ENCODE measurements around the gene PGRMC2. TPM values are rescaled to one million over a fixed set of nuclear protein-coding genes. Genes with fewer than 3 reads are reported as not detected.

The PGRMC2 gene, protein sequence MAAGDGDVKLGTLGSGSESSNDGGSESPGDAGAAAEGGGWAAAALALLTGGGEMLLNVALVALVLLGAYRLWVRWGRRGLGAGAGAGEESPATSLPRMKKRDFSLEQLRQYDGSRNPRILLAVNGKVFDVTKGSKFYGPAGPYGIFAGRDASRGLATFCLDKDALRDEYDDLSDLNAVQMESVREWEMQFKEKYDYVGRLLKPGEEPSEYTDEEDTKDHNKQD
- total RNA-seq, result 30.7 and 30.9 TPM in 2 replicates
- total RNA-seq (2013), result 11.6 TPM
- polyA plus RNA-seq, result 4.7 and 7.8 TPM in 2 replicates
- 3.9 and 5.6 TPM in 2 replicates for polyA minus RNA-seq

DNA sequence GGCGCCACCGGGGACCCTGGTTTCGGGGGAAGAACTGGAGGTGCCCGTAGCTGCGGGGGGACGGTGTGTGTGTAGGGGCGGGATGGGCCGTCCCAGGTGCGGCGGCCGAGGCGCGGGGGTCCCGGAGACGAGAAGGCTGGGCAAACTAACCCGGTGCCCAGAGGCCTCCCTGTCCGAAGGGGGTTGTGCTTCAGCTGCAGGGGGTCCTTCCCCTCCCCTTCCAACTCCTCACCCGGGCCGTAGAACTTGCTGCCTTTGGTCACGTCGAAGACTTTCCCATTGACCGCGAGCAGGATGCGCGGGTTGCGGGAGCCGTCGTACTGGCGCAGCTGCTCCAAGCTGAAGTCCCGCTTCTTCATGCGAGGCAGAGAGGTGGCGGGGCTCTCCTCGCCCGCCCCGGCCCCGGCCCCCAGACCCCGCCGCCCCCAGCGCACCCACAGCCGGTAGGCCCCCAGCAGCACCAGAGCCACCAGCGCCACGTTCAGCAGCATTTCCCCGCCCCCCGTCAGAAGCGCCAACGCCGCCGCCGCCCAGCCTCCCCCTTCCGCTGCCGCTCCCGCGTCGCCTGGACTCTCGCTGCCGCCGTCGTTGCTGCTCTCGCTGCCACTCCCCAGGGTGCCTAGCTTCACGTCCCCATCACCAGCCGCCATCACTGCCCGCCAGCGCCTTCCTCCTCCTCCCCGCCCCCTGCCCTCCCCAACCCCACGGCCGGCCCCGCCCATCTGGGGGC, at the start of gene PGRMC2:
Gene PGRMC2 (minus strand): TSS at position 673 of the 730 bp plus-strand sequence. CDS start 23 bp downstream, at position 650.
- ChIA-PET POLR2A (interaction anchor here (0.6 to 2.1 kb wide), 2 partner anchors 227 to 523 kb away, joined by 9 to 14 read pairs; partner anchors contain the start of gene LARP1B), CTCF (interaction anchor here (0.7 kb wide), 1 partner anchor 261 kb away, joined by 3 read pairs; no protein-coding TSS in a partner anchor)
- Histone ChIP-seq H2AFZ (ENCODE audit: insufficient read depth, low read depth, low read length, poor library complexity, severe bottlenecking) (peak within 1 kb of the TSS; percentile 95), H3K4me3 (ENCODE audit: control extremely low read depth in 1 of 5, extremely low read depth in 1 of 5, insufficient read depth in 1 of 5, low read depth in 2 of 5, low read length in 4 of 5) (peak within 1 kb of the TSS; percentile 55 to 90 (median 88)), H3K79me2 (ENCODE audit: control insufficient read depth, insufficient read depth, low read length) (peaks cover 37% of the 10 kb centered on the region), H3K27ac (ENCODE audit: low read length in 2 of 2) (peak within 1 kb of the TSS; percentile 88 to 92), H3K36me3 (replicated peaks in 1 of 2; ENCODE audit: control extremely low read depth in 1 of 2, control insufficient read depth in 1 of 2, extremely low read depth in 1 of 2, insufficient read depth in 2 of 2, low read length in 1 of 2) (no peaks in the 10 kb centered on the region), H3K9ac (ENCODE audit: low read length) (peak within 1 kb of the TSS; percentile 84), H4K20me1 (ENCODE audit: control insufficient read depth, insufficient read depth, low read length, poor library complexity, severe bottlenecking) (peaks cover 9% of the 10 kb centered on the region), H3K9me3 (ENCODE audit: control extremely low read depth in 1 of 3, control insufficient read depth in 2 of 3, insufficient read depth in 1 of 3, low read length in 2 of 3) (no peaks in the 10 kb centered on the region), H3K27me3 (replicated peaks in 1 of 4; ENCODE audit: control extremely low read depth in 1 of 4, control insufficient read depth in 3 of 4, insufficient read depth in 4 of 4, low read length in 3 of 4) (no peaks in the 10 kb centered on the region), H3K4me2 (replicated peaks; ENCODE audit: low read depth, low read length, poor library complexity, severe bottlenecking) (peak within 1 kb of the TSS; percentile 85), H3K4me1 (ENCODE audit: control insufficient read depth in 2 of 2, insufficient read depth in 2 of 2, low read length in 2 of 2) (peaks cover 23 to 27% of the 10 kb centered on the region in 2 donors)
- Mint-ChIP-seq H3K27me3 (no peaks in the 10 kb centered on the region), H3K4me1 (peaks cover 32% of the 10 kb centered on the region), H3K27ac (peak within 1 kb of the TSS; percentile 90), H3K9me3 (ENCODE audit: insufficient read depth) (no peaks in the 10 kb centered on the region), H3K4me3 (peak within 1 kb of the TSS; percentile 87)
- under 1% methylated on average over 39 of the region's 67 CpGs for WGBS (ENCODE audit: insufficient coverage)
- DNase-seq (no peak), ATAC-seq (ENCODE audit: low read depth) (no peak)
- intact Hi-C loops (cut with micrococcal nuclease), result loop anchor here (2.0 kb wide), 1 partner anchor 97 kb away; no protein-coding TSS in a partner anchor
- no peak for TF ChIP-seq EZH2 (IDR thresholded peaks at IDR 0.05; ENCODE audit: borderline replicate concordance, insufficient read depth, low read depth, low read length, poor library complexity, severe bottlenecking)

DNA sequence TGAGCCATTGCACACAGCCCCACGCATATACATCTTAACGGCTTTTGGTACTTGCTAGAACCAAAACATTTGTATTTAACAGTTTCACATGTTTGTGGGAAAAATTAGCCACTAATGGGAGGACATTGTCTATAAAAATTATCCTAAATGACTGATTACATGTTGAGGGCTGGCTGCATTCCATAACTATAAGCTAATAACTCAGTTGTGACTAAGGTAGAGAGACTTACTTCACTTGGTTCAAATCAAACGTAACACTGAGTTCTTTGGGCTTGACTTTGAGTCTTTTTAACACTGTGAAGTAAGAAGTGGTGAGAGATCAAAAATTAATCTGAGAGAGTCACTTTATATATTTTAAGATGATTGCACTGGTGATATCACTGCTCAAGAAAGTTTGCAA, 47.9 kb upstream of the PGRMC2 start:
- WGBS (ENCODE audit: insufficient coverage), result no CpG with 5 or more reads among the region's 3 CpGs
- H2AFZ ChIP-seq (ENCODE audit: insufficient read depth, low read depth, low read length, poor library complexity, severe bottlenecking), result no peak overlapping the region
- CTCF ChIA-PET, result no interaction called here
- H3K4me1 ChIP-seq (ENCODE audit: control insufficient read depth in 2 of 2, insufficient read depth in 2 of 2, low read length in 2 of 2), result no peaks in the 10 kb centered on the region
- Mint-ChIP-seq H3K4me1 (no peaks in the 10 kb centered on the region), H3K27me3 (no peaks in the 10 kb centered on the region), H3K27ac (no peak overlapping the region), H3K9me3 (ENCODE audit: insufficient read depth) (no peaks in the 10 kb centered on the region), H3K4me3 (no peak overlapping the region)
- no peak for TF ChIP-seq EZH2 (IDR thresholded peaks at IDR 0.05; ENCODE audit: borderline replicate concordance, insufficient read depth, low read depth, low read length, poor library complexity, severe bottlenecking)
- TF ChIP-seq, protein P1, sequence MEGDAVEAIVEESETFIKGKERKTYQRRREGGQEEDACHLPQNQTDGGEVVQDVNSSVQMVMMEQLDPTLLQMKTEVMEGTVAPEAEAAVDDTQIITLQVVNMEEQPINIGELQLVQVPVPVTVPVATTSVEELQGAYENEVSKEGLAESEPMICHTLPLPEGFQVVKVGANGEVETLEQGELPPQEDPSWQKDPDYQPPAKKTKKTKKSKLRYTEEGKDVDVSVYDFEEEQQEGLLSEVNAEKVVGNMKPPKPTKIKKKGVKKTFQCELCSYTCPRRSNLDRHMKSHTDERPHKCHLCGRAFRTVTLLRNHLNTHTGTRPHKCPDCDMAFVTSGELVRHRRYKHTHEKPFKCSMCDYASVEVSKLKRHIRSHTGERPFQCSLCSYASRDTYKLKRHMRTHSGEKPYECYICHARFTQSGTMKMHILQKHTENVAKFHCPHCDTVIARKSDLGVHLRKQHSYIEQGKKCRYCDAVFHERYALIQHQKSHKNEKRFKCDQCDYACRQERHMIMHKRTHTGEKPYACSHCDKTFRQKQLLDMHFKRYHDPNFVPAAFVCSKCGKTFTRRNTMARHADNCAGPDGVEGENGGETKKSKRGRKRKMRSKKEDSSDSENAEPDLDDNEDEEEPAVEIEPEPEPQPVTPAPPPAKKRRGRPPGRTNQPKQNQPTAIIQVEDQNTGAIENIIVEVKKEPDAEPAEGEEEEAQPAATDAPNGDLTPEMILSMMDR (IDR thresholded peaks at IDR 0.05), result no peak
- DNase-seq (no peak), ATAC-seq (ENCODE audit: low read depth) (no peak)
- no peak overlapping the region for H3K4me3 ChIP-seq (ENCODE audit: control extremely low read depth in 1 of 5, extremely low read depth in 1 of 5, insufficient read depth in 1 of 5, low read depth in 2 of 5, low read length in 4 of 5)
- no peaks in the 10 kb centered on the region for H3K36me3 ChIP-seq (replicated peaks in 1 of 2; ENCODE audit: control extremely low read depth in 1 of 2, control insufficient read depth in 1 of 2, extremely low read depth in 1 of 2, insufficient read depth in 2 of 2, low read length in 1 of 2)
- no peak overlapping the region for H3K9ac ChIP-seq (ENCODE audit: low read length)
- no peaks in the 10 kb centered on the region for H3K9me3 ChIP-seq (ENCODE audit: control extremely low read depth in 1 of 3, control insufficient read depth in 2 of 3, insufficient read depth in 1 of 3, low read length in 2 of 3)
- H3K27me3 ChIP-seq (replicated peaks in 1 of 4; ENCODE audit: control extremely low read depth in 1 of 4, control insufficient read depth in 3 of 4, insufficient read depth in 4 of 4, low read length in 3 of 4), result no peaks in the 10 kb centered on the region
- H3K4me2 ChIP-seq (replicated peaks; ENCODE audit: low read depth, low read length, poor library complexity, severe bottlenecking), result no peak overlapping the region
- intact Hi-C loops (cut with micrococcal nuclease), result no loop called here
- POLR2A ChIA-PET, result no interaction called here
- H4K20me1 ChIP-seq (ENCODE audit: control insufficient read depth, insufficient read depth, low read length, poor library complexity, severe bottlenecking), result no peaks in the 10 kb centered on the region
- no peaks in the 10 kb centered on the region for H3K79me2 ChIP-seq (ENCODE audit: control insufficient read depth, insufficient read depth, low read length)
- H3K27ac ChIP-seq (ENCODE audit: low read length in 2 of 2), result no peak overlapping the region

Data from B cell (primary cell).